H1 (cell line): ENCODE data around the gene ATP6V1G1. TPM values are rescaled to one million over a fixed set of nuclear protein-coding genes. Genes with fewer than 3 reads are reported as not detected.

Experiments used
- CTCF ChIA-PET: fragments of 300-600 bp; sonication (Branson Sonifier 250); formaldehyde crosslinking; loops from one replicate; lab custom pipeline; 2021; ENCODE audit not compliant: partially characterized antibody; lab: Charles Lee
- POLR2A ChIA-PET: fragments of 300-600 bp; sonication (Branson Sonifier 250); formaldehyde crosslinking; loops from one replicate; lab custom pipeline; 2021; ENCODE audit warnings: inconsistent platforms; ENCODE audit not compliant: partially characterized antibody; lab: Charles Lee
- DNase-seq, 2 experiments: peaks; one replicate each; pipeline versions ENCODE4 v3.0.0 to v3.0.0-alpha.2; 2010 to 2022; ENCODE audit warnings: low spot score in 2 of 2, low read depth in 1 of 2, mixed read lengths in 1 of 2
- FAIRE-seq: peaks from 2 replicates; lab custom pipeline; 2011; peaks lifted over from hg19 to GRCh38; lab: Jason Lieb, UNC
- H2AFZ ChIP-seq: 2 replicates; pipeline ENCODE4 v1.8.1; 2012; ENCODE audit warnings: low read length, inconsistent platforms
- H2AK5ac ChIP-seq: 2 replicates; pipeline ENCODE4 v1.6.1; 2013; ENCODE audit warnings: low read depth, low read length
- H2BK120ac ChIP-seq: replicated peaks from 2 replicates; pipeline ENCODE3; 2013; ENCODE audit warnings: low read depth, low read length, inconsistent platforms
- H2BK12ac ChIP-seq: 2 replicates; pipeline ENCODE4 v1.6.1; 2013; ENCODE audit warnings: low read depth, low read length
- H2BK15ac ChIP-seq: 2 replicates; pipeline ENCODE4 v1.6.1; 2013; ENCODE audit warnings: low read length
- H2BK20ac ChIP-seq: 2 replicates; pipeline ENCODE4 v1.6.1; 2013; ENCODE audit warnings: low read length
- H2BK5ac ChIP-seq: 2 replicates; pipeline ENCODE4 v1.6.1; 2013; ENCODE audit warnings: low read depth, low read length
- H3K14ac ChIP-seq: 2 replicates; pipeline ENCODE4 v1.6.1; 2013; ENCODE audit warnings: inconsistent platforms; ENCODE audit not compliant: insufficient read length
- H3K18ac ChIP-seq: 2 replicates; pipeline ENCODE4 v1.6.1; 2013; ENCODE audit warnings: low read length; ENCODE audit errors: extremely low read depth
- H3K23ac ChIP-seq: 2 replicates; pipeline ENCODE4 v1.6.1; 2013; ENCODE audit warnings: inconsistent platforms; ENCODE audit not compliant: insufficient read length
- H3K23me2 ChIP-seq: 2 replicates; pipeline ENCODE4 v1.6.1; 2013; ENCODE audit warnings: low read depth, low read length
- H3K27ac ChIP-seq: 2 replicates; pipeline ENCODE4 v1.6.1; 2011; ENCODE audit warnings: low read depth, low read length, inconsistent platforms
- H3K27me3 ChIP-seq, 4 experiments: replicated peaks in 1 of 4; 1 replicate in 1 of 4; 2 replicates in 3 of 4; pipeline versions ENCODE4 v1.6.1 to v1.8.1; 2011 to 2013; ENCODE audit warnings: low read length in 3 of 4, mild to moderate bottlenecking in 3 of 4, inconsistent platforms in 2 of 4, mixed read lengths in 2 of 4, moderate library complexity in 1 of 4; ENCODE audit not compliant: control insufficient read depth in 3 of 4, insufficient read depth in 3 of 4; ENCODE audit errors: extremely low read depth in 1 of 4
- H3K36me3 ChIP-seq, 4 experiments: 2 replicates each; pipeline versions ENCODE4 v1.6.1 to v1.8.1; 2011 to 2013; ENCODE audit warnings: mild to moderate bottlenecking in 4 of 4, low read length in 3 of 4, moderate library complexity in 2 of 4, control low read depth in 1 of 4, inconsistent platforms in 1 of 4; ENCODE audit not compliant: insufficient read depth in 4 of 4, control insufficient read depth in 2 of 4
- H3K4ac ChIP-seq: replicated peaks from 2 replicates; pipeline ENCODE3; 2013; ENCODE audit warnings: low read length, low read depth, mixed read lengths, inconsistent platforms; ENCODE audit not compliant: insufficient read length
- H3K4me1 ChIP-seq, 4 experiments: replicated peaks in 1 of 4; 1 replicate in 1 of 4; 2 replicates in 3 of 4; pipeline versions ENCODE4 v1.6.1 to v1.8.1; 2011 to 2013; ENCODE audit warnings: low read length in 3 of 4, inconsistent platforms in 2 of 4, mixed read lengths in 1 of 4; ENCODE audit not compliant: insufficient read depth in 4 of 4, control insufficient read depth in 3 of 4
- H3K4me2 ChIP-seq, 2 experiments: 2 replicates each; pipeline versions ENCODE4 v1.6.1 to v1.8.1; 2011 to 2013; ENCODE audit warnings: low read depth in 2 of 2, low read length in 2 of 2, control low read depth in 1 of 2, inconsistent platforms in 1 of 2, mild to moderate bottlenecking in 1 of 2; ENCODE audit not compliant: insufficient read depth in 1 of 2
- H3K4me3 ChIP-seq, 4 experiments: fragments of 200-600, 300-600 bp in 1 of 4; sonication (generic), shearing (Covaris generic), sonication (Bioruptor Twin) in 1 of 4; 2 replicates each; pipeline versions ENCODE4 v1.5.1 to v1.8.1; 2011 to 2016; ENCODE audit warnings: low read length in 4 of 4, low read depth in 3 of 4, control low read depth in 2 of 4, inconsistent platforms in 2 of 4, mild to moderate bottlenecking in 2 of 4, mixed read lengths in 1 of 4, moderate library complexity in 1 of 4; ENCODE audit not compliant: insufficient read depth in 2 of 4; ENCODE audit errors: extremely low read depth in 1 of 4
- H3K56ac ChIP-seq: replicated peaks from 2 replicates; pipeline ENCODE3; 2013; ENCODE audit warnings: low read depth, mild to moderate bottlenecking, mixed read lengths, low read length, inconsistent platforms; ENCODE audit not compliant: insufficient read length
- H3K79me1 ChIP-seq: 2 replicates; pipeline ENCODE4 v1.6.1; 2013; ENCODE audit warnings: low read depth, low read length, control low read depth
- H3K79me2 ChIP-seq, 2 experiments: 2 replicates each; pipeline versions ENCODE4 v1.6.1 to v1.8.1; 2012 to 2013; ENCODE audit warnings: low read length in 2 of 2, mild to moderate bottlenecking in 2 of 2, inconsistent platforms in 1 of 2; ENCODE audit not compliant: insufficient read depth in 2 of 2, control insufficient read depth in 1 of 2
- H3K9ac ChIP-seq, 4 experiments: replicated peaks in 1 of 4; 1 replicate in 1 of 4; 2 replicates in 3 of 4; pipeline versions ENCODE4 v1.6.1 to v1.8.1; 2011 to 2013; ENCODE audit warnings: low read depth in 3 of 4, low read length in 3 of 4, control low read depth in 2 of 4, mild to moderate bottlenecking in 2 of 4, moderate library complexity in 2 of 4, inconsistent platforms in 1 of 4; ENCODE audit errors: extremely low read depth in 1 of 4
- H3K9me3 ChIP-seq, 2 experiments: 2 replicates each; pipeline versions ENCODE4 v1.6.1 to v1.8.1; 2012 to 2013; ENCODE audit warnings: mild to moderate bottlenecking in 2 of 2, moderate library complexity in 2 of 2, control low read depth in 1 of 2, inconsistent platforms in 1 of 2, low read depth in 1 of 2, low read length in 1 of 2, mixed read lengths in 1 of 2; ENCODE audit not compliant: insufficient read depth in 2 of 2
- H4K20me1 ChIP-seq, 2 experiments: replicated peaks in 1 of 2; 2 replicates each; pipeline versions ENCODE3 to v1.8.1; 2011 to 2013; ENCODE audit warnings: inconsistent platforms in 2 of 2, low read length in 2 of 2, mild to moderate bottlenecking in 1 of 2; ENCODE audit not compliant: insufficient read depth in 2 of 2, control insufficient read depth in 1 of 2
- H4K5ac ChIP-seq: 2 replicates; pipeline ENCODE4 v1.6.1; 2013; ENCODE audit warnings: low read length, low read depth, mixed read lengths, inconsistent platforms; ENCODE audit not compliant: insufficient read length
- H4K8ac ChIP-seq: 2 replicates; pipeline ENCODE4 v1.8.0; 2013; ENCODE audit warnings: mild to moderate bottlenecking, moderate library complexity, low read length, inconsistent platforms; ENCODE audit not compliant: insufficient read depth; ENCODE audit errors: extremely low read depth
- H4K91ac ChIP-seq: replicated peaks from 2 replicates; pipeline ENCODE3; 2013; ENCODE audit warnings: low read length, mixed read lengths, inconsistent platforms; ENCODE audit not compliant: insufficient read length
- BACH1 ChIP-seq: IDR thresholded peaks from 2 replicates; pipeline ENCODE4 v1.6.1; 2012; ENCODE audit warnings: low read length, improper control_type of control experiment
- BRCA1 ChIP-seq: IDR thresholded peaks from 2 replicates; pipeline ENCODE4 v1.6.1; 2012; ENCODE audit warnings: low read depth, low read length, improper control_type of control experiment
- CBX5 ChIP-seq: fragments of 300-800, 300-1000 bp; sonication (generic); IDR thresholded peaks from 2 replicates; pipeline ENCODE4 v1.7.1; 2016; ENCODE audit warnings: antibody characterized with exemption, low read length, low read depth
- CHD2 ChIP-seq: IDR thresholded peaks from 2 replicates; pipeline ENCODE4 v1.6.1; 2012; ENCODE audit warnings: low read length, improper control_type of control experiment
- CREB1 ChIP-seq: IDR thresholded peaks from 2 replicates; pipeline ENCODE4 v1.6.1; 2012; ENCODE audit warnings: inconsistent platforms
- CTBP2 ChIP-seq: IDR thresholded peaks from 2 replicates; pipeline ENCODE4 v1.7.0; 2011; ENCODE audit warnings: borderline replicate concordance, mild to moderate bottlenecking, moderate library complexity, mixed read lengths, low read length; ENCODE audit not compliant: insufficient read depth, insufficient read length
- EP300 ChIP-seq, 2 experiments: IDR thresholded peaks; 1 replicate in 1 of 2; 2 replicates in 1 of 2; pipeline ENCODE4 v1.6.1; 2011 to 2012; ENCODE audit warnings: low read depth in 2 of 2, low read length in 2 of 2, mild to moderate bottlenecking in 2 of 2, borderline replicate concordance in 1 of 2, inconsistent platforms in 1 of 2, moderate library complexity in 1 of 2
- NRF1 ChIP-seq: IDR thresholded peaks from 2 replicates; pipeline ENCODE4 v1.6.1; 2011; ENCODE audit warnings: mild to moderate bottlenecking, low read depth, low read length, improper control_type of control experiment
- RNF2 ChIP-seq: fragments of 200-900, 300-1000 bp; sonication (generic); IDR thresholded peaks from 2 replicates; pipeline ENCODE4 v1.7.1; 2016; ENCODE audit warnings: borderline replicate concordance, low read depth, mild to moderate bottlenecking, antibody characterized with exemption, low read length; ENCODE audit not compliant: poor library complexity, severe bottlenecking; ENCODE audit errors: missing control alignments
- SIX5 ChIP-seq: IDR thresholded peaks from 2 replicates; pipeline ENCODE4 v1.6.1; 2011; ENCODE audit warnings: mild to moderate bottlenecking, low read depth, low read length
- SP2 ChIP-seq: IDR thresholded peaks from 2 replicates; pipeline ENCODE4 v1.6.1; 2012; ENCODE audit warnings: mild to moderate bottlenecking, low read length, inconsistent platforms
- SUZ12 ChIP-seq: fragments of 200-600 bp; sonication (generic); IDR thresholded peaks from 2 replicates; pipeline ENCODE4 v1.6.1; 2012; ENCODE audit warnings: mild to moderate bottlenecking, inconsistent platforms, low read length, moderate library complexity, mixed read lengths
- WGBS, 2 experiments: shearing (Covaris generic) in 1 of 2; methylation state at CpG; one replicate each; pipeline versions ENCODE4 v1.1.6 to v1.1.7; 2013 to 2015; ENCODE audit warnings: low lambda C conversion rate in 2 of 2, mixed read lengths in 2 of 2, inconsistent platforms in 1 of 2, low coverage in 1 of 2, missing lambda C conversion rate in 1 of 2; ENCODE audit not compliant: insufficient replicate concordance in 2 of 2, insufficient coverage in 1 of 2, insufficient read length in 1 of 2; ENCODE audit errors: extremely low coverage in 1 of 2, missing lambda C conversion rate in 1 of 2; 5-methylcytosine and 5-hydroxymethylcytosine counted together
- polyA plus RNA-seq, 7 experiments: library from polyadenylated mRNA; depleted of rRNA in 3 of 7; stranded (reverse) in 5 of 7; unstranded in 2 of 7; fragments of >200 nt in 5 of 7; fragments of 200-250 nt in 2 of 7; gene quantifications; 1 replicate in 5 of 7; 2 replicates in 1 of 7; 4 replicates in 1 of 7; pipeline versions ENCODE4 v1.2.1 to v1.2.3, GENCODE V29; 2011 to 2013; ENCODE audit warnings: missing spikeins in 2 of 7, mixed read lengths in 2 of 7
- total RNA-seq: library from RNA; stranded (reverse); fragmentation: NEBNext Ultra II Directional; extraction: Animal tissue kit (Norgen Biotek cat#: 25700); gene quantifications from 2 replicates; pipeline ENCODE4 v1.2.1, GENCODE V29; 2021

The ATP6V1G1 gene
- total and polyA plus RNA-seq, 2 of the 8 experiments (the other 6 are each of a cell fraction or from before 2014, with no cell fraction given) = 112 to 124 TPM

DNA sequence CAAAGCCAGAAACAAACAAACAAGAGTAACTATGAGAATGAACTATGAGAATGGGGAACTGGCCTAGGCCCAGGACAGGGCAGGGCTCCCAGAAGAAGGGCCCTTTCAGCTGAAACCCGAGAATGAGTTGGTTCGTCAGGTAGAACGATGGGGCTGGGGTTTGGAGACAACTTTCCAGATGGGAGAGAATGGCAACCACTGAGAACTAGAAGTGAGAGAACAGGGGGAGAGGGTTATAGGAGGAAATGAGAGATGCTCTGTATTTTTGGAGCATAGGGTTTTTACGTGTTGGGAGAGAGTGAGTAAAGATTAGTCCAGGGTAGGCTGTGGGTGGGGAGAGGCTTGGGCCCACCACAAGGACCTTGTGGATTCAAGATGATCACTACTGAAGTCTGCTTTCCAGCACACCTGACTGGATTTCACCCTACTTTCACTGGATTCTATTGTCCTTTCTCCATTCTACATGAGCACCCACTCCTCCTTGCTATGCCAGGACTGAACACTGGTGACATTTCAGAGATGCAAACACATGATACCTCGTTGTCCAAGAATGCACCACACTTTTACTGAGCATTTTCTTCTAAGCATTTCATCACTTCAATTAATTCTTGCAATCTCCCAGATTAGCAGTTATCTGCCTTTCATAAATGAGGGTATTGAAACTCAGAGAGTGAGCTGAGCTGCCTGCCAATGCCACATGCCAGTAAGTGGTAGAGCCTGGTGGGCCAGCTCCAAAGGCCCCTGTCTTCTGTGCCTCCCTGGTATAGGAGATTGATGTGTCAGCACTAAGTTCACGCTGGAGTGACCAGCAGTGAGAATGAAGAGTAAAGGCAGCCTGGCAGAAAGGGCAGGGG lies 20.3 kb downstream of the ATP6V1G1 start:
- Histone ChIP-seq H2AFZ (no peak overlapping the region), H3K4me2 (no peak overlapping the region), H4K8ac (no peak overlapping the region), H2BK5ac (no peak overlapping the region), H4K20me1 (no peaks in the 10 kb centered on the region), H3K4me1 (peaks cover 5 to 15% (median 11%) of the 10 kb centered on the region in 4 experiments), H3K9me3 (no peaks in the 10 kb centered on the region), H2AK5ac (0 out of 2 replicates have a peak overlapping the region, but pooled peaks have one; percentile 11), H3K79me2 (no peaks in the 10 kb centered on the region), H2BK20ac (no peak overlapping the region), H2BK15ac (no peak overlapping the region), H3K27ac (0 out of 2 replicates have a peak overlapping the region, but pooled peaks have one; percentile 3), H3K56ac (no peak overlapping the region), H3K4me3 (no peak overlapping the region), H3K4ac (no peak overlapping the region), H3K27me3 (peaks cover 0 to 13% (median 7%) of the 10 kb centered on the region in 4 experiments; a peak in 5 of 7 replicates), H3K23me2 (peaks cover 3% of the 10 kb centered on the region; the same call in 1 of the 2 replicates), H4K5ac (no peak overlapping the region), H3K79me1 (no peaks in the 10 kb centered on the region), H3K23ac (no peak overlapping the region), H3K9ac (no peak overlapping the region), H3K14ac (no peak overlapping the region), H3K36me3 (no peaks in the 10 kb centered on the region), H4K91ac (no peak overlapping the region), H2BK120ac (no peak overlapping the region), H3K18ac (no peak overlapping the region), H2BK12ac (no peak overlapping the region)
- DNase-seq = no peak
- ChIA-PET CTCF (interaction anchor here (1.0 to 3.1 kb wide), 3 partner anchors 45 to 70 kb away, joined by 3 to 14 read pairs (median 5); no protein-coding TSS in a partner anchor), POLR2A (interaction anchor here (1.0 to 16.2 kb wide), 2 partner anchors 8 to 18 kb away, joined by 3 to 218 read pairs; partner anchors contain the start of gene ATP6V1G1)
- 93% methylated on average over 6 of the region's 6 CpGs; no CpG with 5 or more reads in 1 of the 2 experiments for WGBS, 2 experiments
- no peak for FAIRE-seq
- TF ChIP-seq SIX5 (no peak), CREB1 (no peak), SUZ12 (no peak), BACH1 (no peak), RNF2 (no peak), NRF1 (no peak), CTBP2 (no peak), EP300 (IDR thresholded peaks at IDR 0.05; ENCODE audit: borderline replicate concordance in 1 of 2, low read depth in 2 of 2, low read length in 2 of 2) (no peak), CBX5 (no peak), CHD2 (no peak), BRCA1 (no peak), SP2 (no peak)
